Nephron progenitor cell (in vitro differentiated cells): ENCODE measurements around the gene MDM1.

Experiments used
- DNase-seq: peaks from one replicate; pipeline ENCODE4 v3.0.0; 2021
- H3K27ac Mint-ChIP-seq: 2 replicates; pipeline ENCODE4 v1.8.0; 2021; ENCODE audit warnings: mild to moderate bottlenecking, moderate library complexity, mixed read lengths
- H3K27me3 Mint-ChIP-seq: 2 replicates; pipeline ENCODE4 v1.8.0; 2021; ENCODE audit warnings: mild to moderate bottlenecking, low read depth, mixed read lengths; ENCODE audit not compliant: poor library complexity
- H3K36me3 Mint-ChIP-seq: 2 replicates; pipeline ENCODE4 v1.8.0; 2021; ENCODE audit warnings: low read depth, mixed read lengths
- H3K4me1 Mint-ChIP-seq: 2 replicates; pipeline ENCODE4 v1.8.0; 2021; ENCODE audit warnings: mixed read lengths
- H3K4me3 Mint-ChIP-seq: 2 replicates; pipeline ENCODE4 v1.8.0; 2021; ENCODE audit warnings: mild to moderate bottlenecking, moderate library complexity, mixed read lengths
- H3K9me3 Mint-ChIP-seq: 2 replicates; pipeline ENCODE4 v1.8.0; 2021; ENCODE audit warnings: mild to moderate bottlenecking, moderate library complexity, mixed read lengths
- CTCF ChIP-seq: fragments of 200-600 bp; sonication (generic); IDR thresholded peaks from 2 replicates; pipeline ENCODE4 v1.5.0; 2021; ENCODE audit warnings: antibody characterized with exemption

MDM1 gene

DNA sequence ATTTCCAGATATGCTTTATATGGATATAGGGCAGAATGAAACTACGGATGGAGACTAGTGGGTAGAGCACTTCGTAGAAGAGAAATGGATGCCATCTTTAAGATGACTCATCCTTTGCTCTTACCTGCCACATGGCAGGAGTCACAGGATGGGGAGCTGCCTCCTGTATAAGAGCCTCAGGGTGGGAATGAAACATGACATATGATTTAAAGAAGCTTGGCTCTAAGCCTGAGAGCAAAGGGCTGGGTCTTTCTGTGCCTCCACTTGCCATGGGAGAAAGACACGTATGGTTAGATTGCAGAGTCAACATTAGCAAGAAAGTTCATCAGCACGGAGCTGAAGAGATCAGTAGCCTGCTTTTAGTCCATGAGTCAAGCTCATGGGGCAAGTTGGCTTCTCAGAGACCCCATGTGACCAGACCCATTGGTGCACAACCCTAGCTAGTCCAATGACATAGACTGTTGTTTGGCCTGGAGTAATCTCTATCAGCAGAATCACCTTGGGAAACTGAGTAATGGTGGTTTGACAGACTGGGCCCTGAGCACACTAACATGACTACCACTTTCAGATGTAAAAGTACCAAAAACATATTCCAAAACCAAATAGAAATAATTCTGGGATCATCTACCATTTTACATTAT is 40.6 kb downstream of the MDM1 start:
- no peak for TF ChIP-seq CTCF
- H3K36me3 Mint-ChIP-seq: peaks cover 7% of the 10 kb centered on the region
- no peak for DNase-seq
- no peak overlapping the region for H3K27ac Mint-ChIP-seq
- H3K4me3 Mint-ChIP-seq: no peak overlapping the region
- no peaks in the 10 kb centered on the region for H3K27me3 Mint-ChIP-seq
- no peaks in the 10 kb centered on the region for H3K9me3 Mint-ChIP-seq
- no peaks in the 10 kb centered on the region for H3K4me1 Mint-ChIP-seq

GRCh38 chr12:68290126-68290525 is 42.0 kb downstream of the MDM1 start:
- H3K4me3 Mint-ChIP-seq: no peak overlapping the region
- H3K36me3 Mint-ChIP-seq: peaks cover 7% of the 10 kb centered on the region
- no peak for DNase-seq
- H3K9me3 Mint-ChIP-seq: no peaks in the 10 kb centered on the region
- no peaks in the 10 kb centered on the region for H3K4me1 Mint-ChIP-seq
- no peak for TF ChIP-seq CTCF
- H3K27ac Mint-ChIP-seq: no peak overlapping the region
- no peaks in the 10 kb centered on the region for H3K27me3 Mint-ChIP-seq

- Mint-ChIP-seq H3K9me3 (no peaks in the 10 kb centered on the region), H3K27me3 (no peaks in the 10 kb centered on the region), H3K27ac (no peak overlapping the region), H3K4me1 (no peaks in the 10 kb centered on the region), H3K36me3 (no peaks in the 10 kb centered on the region), H3K4me3 (no peak overlapping the region)
- TF ChIP-seq CTCF: no peak
- no peak for DNase-seq
Measured at GRCh38 chr12:68287106-68287505, 45.1 kb downstream of the MDM1 start.

GRCh38 chr12:68286396-68286795 is 45.8 kb downstream of the MDM1 start:
- DNase-seq: no peak
- TF ChIP-seq CTCF: no peak
- Mint-ChIP-seq H3K4me1 (no peaks in the 10 kb centered on the region), H3K27me3 (no peaks in the 10 kb centered on the region), H3K4me3 (no peak overlapping the region), H3K36me3 (no peaks in the 10 kb centered on the region), H3K9me3 (no peaks in the 10 kb centered on the region), H3K27ac (peak overlapping the region; percentile 36)

- TF ChIP-seq CTCF: no peak
- H3K4me3 Mint-ChIP-seq: no peak overlapping the region
- H3K9me3 Mint-ChIP-seq: no peaks in the 10 kb centered on the region
- H3K4me1 Mint-ChIP-seq: no peaks in the 10 kb centered on the region
- no peak for DNase-seq
- no peak overlapping the region for H3K27ac Mint-ChIP-seq
- H3K36me3 Mint-ChIP-seq: no peaks in the 10 kb centered on the region
- H3K27me3 Mint-ChIP-seq: peaks cover 3% of the 10 kb centered on the region
Measured at GRCh38 chr12:68285541-68285940, 46.6 kb downstream of the MDM1 start.

GRCh38 chr12:68281322-68282077 is 50.7 kb downstream of the MDM1 start:
- Mint-ChIP-seq H3K36me3 (no peaks in the 10 kb centered on the region), H3K4me3 (no peak overlapping the region), H3K27ac (no peak overlapping the region), H3K4me1 (peaks cover 25% of the 10 kb centered on the region), H3K27me3 (peaks cover 6% of the 10 kb centered on the region), H3K9me3 (no peaks in the 10 kb centered on the region)
- TF ChIP-seq CTCF: no peak
- no peak for DNase-seq
